Breast epithelium (tissue), 4 donors: ENCODE results near the gene SDK2. TPM values are rescaled to one million over a fixed set of nuclear protein-coding genes. Genes with fewer than 3 reads are reported as not detected.

Source experiments
- DNase-seq, 2 donors: peaks; one replicate each; pipeline ENCODE4 v3.0.0-alpha.2; 2019; ENCODE audit warnings: low spot score in 2 of 2
- H3K27ac ChIP-seq, 2 donors: fragments of 200-600 bp; sonication (generic) in 1 of 2; one replicate each; pipeline ENCODE4 v1.5.1; 2016 to 2019; ENCODE audit warnings: mild to moderate bottlenecking in 1 of 2
- H3K27me3 ChIP-seq, 2 donors: fragments of 200-600 bp; sonication (generic) in 1 of 2; one replicate each; pipeline versions ENCODE4 v1.5.1 to v1.6.0; 2017 to 2019; ENCODE audit warnings: control low read depth in 1 of 2, mild to moderate bottlenecking in 1 of 2
- H3K36me3 ChIP-seq: fragments of 200-600 bp; one replicate; pipeline ENCODE4 v1.5.1; 2019
- H3K4me1 ChIP-seq, 2 donors: fragments of 200-600 bp; sonication (generic); one replicate each; pipeline ENCODE4 v1.5.1; 2016 to 2019; ENCODE audit warnings: control low read depth in 1 of 2
- H3K4me3 ChIP-seq, 3 donors: fragments of 200-600 bp; sonication (generic); 1 replicate in 2 of 3; 2 replicates in 1 of 3; pipeline ENCODE4 v1.5.1; 2016 to 2019; ENCODE audit warnings: mild to moderate bottlenecking in 3 of 3, moderate library complexity in 2 of 3
- H3K9me3 ChIP-seq, 2 donors: fragments of 200-600 bp; sonication (generic) in 1 of 2; one replicate each; pipeline ENCODE4 v1.5.1; 2016 to 2019; ENCODE audit warnings: control low read depth in 1 of 2
- POLR2A ChIP-seq: fragments of 450-650 bp; IDR thresholded peaks from one replicate; pipeline ENCODE4 v1.6.1; 2016; ENCODE audit warnings: antibody characterized with exemption, mild to moderate bottlenecking, moderate library complexity
- POLR2AphosphoS5 ChIP-seq, 3 donors: sonication (generic); formaldehyde crosslinking; IDR thresholded peaks; one replicate each; pipeline ENCODE4 v1.6.1; 2017; ENCODE audit warnings: antibody characterized with exemption in 3 of 3
- intact Hi-C: fragments of 100-400 bp; cut with DNase I; formaldehyde crosslinking; loops from one replicate; pipeline ENCODE4 v1.15.1; 2023; ENCODE audit warnings: low total_unique reads
- total RNA-seq, 3 donors: library from RNA; depleted of rRNA; stranded (reverse); fragments of >200 nt; gene quantifications; one replicate each; pipeline ENCODE4 v1.1.0, GENCODE V29; 2016
- TF ChIP-seq, protein P1 (sequence below), 3 donors: fragments of 450-650 bp; IDR thresholded peaks; one replicate each; pipeline ENCODE4 v1.5.1; 2016 to 2017; ENCODE audit warnings: antibody characterized with exemption in 3 of 3, mild to moderate bottlenecking in 3 of 3, moderate library complexity in 3 of 3

SDK2 gene
- total RNA-seq, 3 donors from 2014 or later = 0.16 to 2.9 (median 2.6) TPM

- H3K36me3 ChIP-seq = no peaks in the 10 kb centered on the region
- TF ChIP-seq POLR2AphosphoS5 (IDR thresholded peaks at IDR 0.05) = no peak
- TF ChIP-seq POLR2A = no peak
- TF ChIP-seq, protein P1, sequence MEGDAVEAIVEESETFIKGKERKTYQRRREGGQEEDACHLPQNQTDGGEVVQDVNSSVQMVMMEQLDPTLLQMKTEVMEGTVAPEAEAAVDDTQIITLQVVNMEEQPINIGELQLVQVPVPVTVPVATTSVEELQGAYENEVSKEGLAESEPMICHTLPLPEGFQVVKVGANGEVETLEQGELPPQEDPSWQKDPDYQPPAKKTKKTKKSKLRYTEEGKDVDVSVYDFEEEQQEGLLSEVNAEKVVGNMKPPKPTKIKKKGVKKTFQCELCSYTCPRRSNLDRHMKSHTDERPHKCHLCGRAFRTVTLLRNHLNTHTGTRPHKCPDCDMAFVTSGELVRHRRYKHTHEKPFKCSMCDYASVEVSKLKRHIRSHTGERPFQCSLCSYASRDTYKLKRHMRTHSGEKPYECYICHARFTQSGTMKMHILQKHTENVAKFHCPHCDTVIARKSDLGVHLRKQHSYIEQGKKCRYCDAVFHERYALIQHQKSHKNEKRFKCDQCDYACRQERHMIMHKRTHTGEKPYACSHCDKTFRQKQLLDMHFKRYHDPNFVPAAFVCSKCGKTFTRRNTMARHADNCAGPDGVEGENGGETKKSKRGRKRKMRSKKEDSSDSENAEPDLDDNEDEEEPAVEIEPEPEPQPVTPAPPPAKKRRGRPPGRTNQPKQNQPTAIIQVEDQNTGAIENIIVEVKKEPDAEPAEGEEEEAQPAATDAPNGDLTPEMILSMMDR (IDR thresholded peaks at IDR 0.05) = no peak
- no peaks in the 10 kb centered on the region for H3K27me3 ChIP-seq
- H3K4me1 ChIP-seq = peaks cover 5 to 32% of the 10 kb centered on the region in 2 donors
- no peak overlapping the region for H3K4me3 ChIP-seq
- intact Hi-C loops = no loop called here
- H3K27ac ChIP-seq = peak overlapping the region; percentile 33 to 59
- no peak for DNase-seq
- no peaks in the 10 kb centered on the region for H3K9me3 ChIP-seq
These were observed 342.1 kb downstream of the SDK2 start for GRCh38 chr17:73302189-73302588.

DNA sequence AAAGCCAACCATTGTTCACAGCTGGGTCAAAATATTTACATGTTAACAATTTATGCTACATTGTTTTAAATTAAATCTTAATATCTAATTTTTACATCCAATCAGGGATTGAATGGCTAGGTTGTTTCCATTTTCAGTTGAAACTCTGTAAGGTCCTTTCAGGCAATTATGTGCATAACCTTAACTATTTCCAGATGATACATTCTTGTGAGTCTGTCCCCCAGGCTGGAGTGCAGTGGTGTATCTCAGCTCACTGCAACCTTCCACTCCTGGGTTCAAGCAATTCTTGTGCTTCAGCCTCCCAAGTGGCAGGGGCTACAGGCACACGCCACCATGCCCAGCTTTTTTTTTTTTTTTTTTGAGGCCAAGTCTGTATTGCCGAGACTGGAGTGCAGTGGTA is 342.9 kb downstream of the SDK2 start:
- Histone ChIP-seq H3K4me1 (peaks cover 5 to 24% of the 10 kb centered on the region in 2 donors), H3K36me3 (no peaks in the 10 kb centered on the region), H3K9me3 (no peaks in the 10 kb centered on the region), H3K4me3 (no peak overlapping the region), H3K27ac (peak overlapping the region in 1 of 2 donors; percentile 59), H3K27me3 (no peaks in the 10 kb centered on the region)
- intact Hi-C loops = no loop called here
- TF ChIP-seq, protein P1 (IDR thresholded peaks at IDR 0.05) = no peak
- no peak for TF ChIP-seq POLR2AphosphoS5 (IDR thresholded peaks at IDR 0.05)
- TF ChIP-seq POLR2A = no peak
- no peak for DNase-seq

GRCh38 chr17:73300392-73300791 is 343.9 kb downstream of the SDK2 start:
- Histone ChIP-seq H3K27ac (peak overlapping the region in 1 of 2 donors; percentile 78), H3K4me3 (peak overlapping the region in 1 of 3 donors; percentile 19), H3K27me3 (no peaks in the 10 kb centered on the region), H3K4me1 (peaks cover 5 to 15% of the 10 kb centered on the region in 2 donors), H3K9me3 (no peaks in the 10 kb centered on the region), H3K36me3 (no peaks in the 10 kb centered on the region)
- intact Hi-C loops = no loop called here
- TF ChIP-seq POLR2AphosphoS5 (IDR thresholded peaks at IDR 0.05) = no peak
- TF ChIP-seq, protein P1 (IDR thresholded peaks at IDR 0.05) = no peak
- no peak for DNase-seq

DNA sequence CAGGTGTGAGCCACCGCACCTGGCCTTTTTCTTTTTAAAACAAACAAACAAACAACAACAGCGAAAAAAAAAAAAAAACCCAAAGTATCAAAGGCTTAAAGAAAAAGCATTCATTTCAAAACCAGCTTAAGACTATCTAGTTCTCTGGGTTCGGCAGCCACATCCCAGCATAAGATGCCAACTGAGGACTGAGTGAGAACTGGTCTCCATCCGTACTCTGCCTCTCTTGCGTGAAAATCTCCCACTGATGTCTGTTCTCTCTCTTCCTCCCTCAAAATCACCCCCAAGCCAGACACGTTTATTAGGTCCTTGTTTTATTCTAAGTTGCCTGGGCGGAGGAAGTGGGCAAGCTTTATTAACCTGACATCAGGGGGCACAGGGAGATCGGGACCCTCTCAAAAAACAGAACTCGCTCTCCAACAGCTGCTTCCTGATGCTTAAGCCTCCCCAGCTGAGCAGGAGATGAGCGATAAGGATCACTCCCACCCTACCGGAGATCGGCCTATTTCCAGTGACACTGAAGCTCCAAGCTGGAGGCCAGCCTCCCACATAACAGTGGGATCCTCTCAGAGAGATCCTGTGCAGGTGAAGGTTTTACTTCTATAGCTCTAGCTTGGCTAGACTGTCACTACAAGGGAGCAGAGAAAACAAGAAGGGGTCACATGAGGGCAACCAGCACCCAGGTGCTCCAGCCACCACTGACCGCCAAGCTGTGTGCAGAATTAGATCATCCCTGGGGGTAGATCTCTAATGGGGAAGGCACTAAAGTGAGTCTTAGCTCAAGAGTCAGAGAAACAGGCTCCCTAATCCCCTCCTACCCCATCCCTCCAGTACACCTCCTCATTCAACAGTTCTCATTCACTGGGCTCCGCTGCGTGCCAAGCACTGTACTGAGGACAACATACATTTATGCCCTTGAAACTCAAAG is 346.0 kb downstream of the SDK2 start:
- Histone ChIP-seq H3K4me3 (peak overlapping the region in 1 of 3 donors; percentile 36), H3K36me3 (no peaks in the 10 kb centered on the region), H3K27ac (peak overlapping the region; percentile 31 to 46), H3K27me3 (no peaks in the 10 kb centered on the region), H3K9me3 (no peaks in the 10 kb centered on the region), H3K4me1 (peaks cover 5 to 16% of the 10 kb centered on the region in 2 donors)
- intact Hi-C loops = no loop called here
- DNase-seq = no peak
- TF ChIP-seq POLR2AphosphoS5 (IDR thresholded peaks at IDR 0.05) = no peak
- TF ChIP-seq POLR2A = no peak
- TF ChIP-seq, protein P1 (IDR thresholded peaks at IDR 0.05) = no peak

- TF ChIP-seq, protein P1 (IDR thresholded peaks at IDR 0.05) = no peak
- no peak for TF ChIP-seq POLR2A
- peak; percentile 66 to 75 (median 68) for TF ChIP-seq POLR2AphosphoS5 (IDR thresholded peaks at IDR 0.05)
- no peaks in the 10 kb centered on the region for H3K9me3 ChIP-seq
- H3K27me3 ChIP-seq = no peaks in the 10 kb centered on the region
- peak; percentile 74 to 88 for DNase-seq
- peak overlapping the region; percentile 95 to 99 for H3K27ac ChIP-seq
- peaks cover 41 to 60% of the 10 kb centered on the region in 2 donors for H3K4me1 ChIP-seq
- intact Hi-C loops = no loop called here
- H3K4me3 ChIP-seq = peak overlapping the region in 1 of 3 donors; percentile 61
- no peaks in the 10 kb centered on the region for H3K36me3 ChIP-seq
These were observed 350.7 kb downstream of the SDK2 start for GRCh38 chr17:73293480-73293911.
